ENCODE data around the gene SPATA12. TPM values are rescaled to one million over a fixed set of nuclear protein-coding genes. Genes with fewer than 3 reads are reported as not detected.

Gene SPATA12, protein sequence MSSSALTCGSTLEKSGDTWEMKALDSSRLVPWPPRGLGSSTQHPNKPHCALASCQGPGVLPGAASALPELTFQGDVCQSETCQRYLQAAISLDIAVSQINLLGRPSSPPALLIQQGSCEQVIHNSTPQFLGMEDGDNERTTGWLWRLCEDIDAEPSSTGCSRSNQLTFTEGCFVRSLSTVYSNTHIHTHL
- total RNA-seq, result not detected in 2 replicates

DNA sequence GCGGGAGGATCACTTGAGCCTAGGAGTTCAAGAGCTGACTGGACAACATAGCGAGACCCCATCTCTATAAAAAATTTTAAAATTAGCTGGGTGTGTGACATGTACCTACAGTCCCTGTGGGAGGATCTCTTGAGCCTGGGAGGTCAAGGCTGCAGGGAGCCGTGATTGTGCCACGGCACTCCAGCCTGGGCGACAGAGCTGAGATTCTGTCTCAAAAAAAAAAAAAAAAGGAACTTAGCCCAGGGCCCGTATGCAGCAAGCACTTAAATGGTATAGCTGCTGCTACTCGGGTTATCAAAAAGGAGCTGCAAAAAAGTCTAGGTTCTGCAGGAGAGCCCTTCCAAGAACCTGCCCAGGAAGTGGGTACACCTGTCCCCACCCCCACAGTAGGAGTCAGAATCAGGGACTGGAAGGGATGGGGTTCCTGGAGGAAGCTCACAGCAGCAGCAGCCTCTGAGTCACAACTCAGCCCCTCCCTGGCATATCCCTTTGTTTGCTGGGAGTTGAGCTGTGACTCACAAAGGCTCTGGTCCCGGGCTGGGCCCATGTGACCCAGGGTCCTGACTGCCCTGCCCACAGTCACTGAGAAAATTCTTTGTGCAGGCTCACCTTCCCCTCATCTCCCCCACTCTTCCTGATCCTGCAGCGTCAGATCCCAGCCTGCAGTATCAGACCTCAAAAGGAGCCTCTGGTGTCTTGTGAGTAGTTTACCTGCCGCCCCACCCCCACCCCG, at the start of gene SPATA12:
TSS of gene SPATA12 (plus strand) at position 576 of the 733 bp plus-strand sequence. CDS start 13,031 bp downstream, outside the sequence.

Other genes starting within 250 kb of the SPATA12 start
- gene IL17RD, start 104.7 kb downstream of the SPATA12 start, total RNA-seq, result 1.4 and 7.7 TPM in 2 replicates
- gene HESX1, start 139.3 kb downstream of the SPATA12 start, total RNA-seq, result 0.43 and 0.68 TPM in 2 replicates
- 36.9 and 51.9 TPM in 2 replicates for gene APPL1, start 167.1 kb downstream of the SPATA12 start, total RNA-seq
- not detected in 2 replicates for gene ASB14, start 232.0 kb downstream of the SPATA12 start, total RNA-seq

All from nasal cavity respiratory epithelium epithelial cell of viscerocranial mucosa (primary cell).